Mesenteric fat pad (tissue), 1 donor: ENCODE data around the gene D2HGDH. TPM values are rescaled to one million over a fixed set of nuclear protein-coding genes. Genes with fewer than 3 reads are reported as not detected.

Source experiments
- DNase-seq: peaks from one replicate; pipeline ENCODE4 v3.0.0-alpha.2; 2020; ENCODE audit warnings: low spot score
- long read RNA-seq: library from polyadenylated mRNA; unstranded; transcript quantifications from one replicate; pipeline ENCODE4 v2.0.0, GENCODE V29; 2020
- total RNA-seq: library from RNA; stranded (reverse); fragmentation: NEBNext Ultra II Directional; extraction: Animal tissue kit (Norgen Biotek cat#: 25700); gene quantifications from one replicate; pipeline ENCODE4 v1.2.1, GENCODE V29; 2021
- donor health status: DM: yes; HTN: yes; CAD: no.

The D2HGDH gene
- 27.0 TPM for total RNA-seq
- long read RNA-seq, transcript D2HGDH-201 (10 exons, 2,617 nt) = major isoform, 21 of 84 reads
- long read RNA-seq, partial matches to known transcripts = 26 of 84 reads
- long read RNA-seq, other reads (novel, unspliced or antisense) = 34 of 84 reads

GRCh38 chr2:241734467-241735208 is at the start of gene D2HGDH:
Gene D2HGDH, plus strand, starts transcription at chr2:241734630. Its CDS starts 595 bp downstream, at chr2:241735225.
- peak; percentile 99 for DNase-seq

GRCh38 chr2:241686324-241686649 is 48.1 kb upstream of the D2HGDH start:
- DNase-seq = no peak

GRCh38 chr2:241686650-241687425 is 47.6 kb upstream of the D2HGDH start, which contains the start of gene DTYMK:
Gene DTYMK, minus strand, starts transcription at chr2:241686815. Its CDS starts 32 bp downstream, at chr2:241686783.
- DNase-seq = peak; percentile 99

- no peak for DNase-seq
Observed at GRCh38 chr2:241689306-241689705, 45.1 kb upstream of the D2HGDH start.

- no peak for DNase-seq
Observed at GRCh38 chr2:241690202-241690717, 44.2 kb upstream of the D2HGDH start.

- DNase-seq = no peak
Observed at GRCh38 chr2:241692448-241692847, 42.0 kb upstream of the D2HGDH start.

- DNase-seq = no peak
Observed at GRCh38 chr2:241695651-241696050, 38.8 kb upstream of the D2HGDH start.

GRCh38 chr2:241701149-241701398 is 33.4 kb upstream of the D2HGDH start:
- DNase-seq = no peak

GRCh38 chr2:241701399-241702154 is 32.9 kb upstream of the D2HGDH start, which contains the start of gene ING5:
Gene ING5, plus strand, starts transcription at chr2:241702039. Its CDS starts 27 bp downstream, at chr2:241702066.
- DNase-seq = peak; percentile 99

- DNase-seq = peak; percentile 97
Observed at GRCh38 chr2:241702155-241703031, 32.0 kb upstream of the D2HGDH start.

- DNase-seq = no peak
Observed at GRCh38 chr2:241703032-241703604, 31.3 kb upstream of the D2HGDH start.

GRCh38 chr2:241706537-241706936 is 27.9 kb upstream of the D2HGDH start:
- DNase-seq = no peak

GRCh38 chr2:241708879-241709278 is 25.6 kb upstream of the D2HGDH start:
- no peak for DNase-seq

- no peak for DNase-seq
Observed at GRCh38 chr2:241719093-241719492, 15.3 kb upstream of the D2HGDH start.

- DNase-seq = no peak
Observed at GRCh38 chr2:241720099-241720498, 14.3 kb upstream of the D2HGDH start.

- DNase-seq = no peak
Observed at GRCh38 chr2:241720560-241720959, 13.9 kb upstream of the D2HGDH start.

- DNase-seq = no peak
Observed at GRCh38 chr2:241721852-241722251, 12.6 kb upstream of the D2HGDH start.

- DNase-seq = no peak
Observed at GRCh38 chr2:241722896-241723454, 11.5 kb upstream of the D2HGDH start.

GRCh38 chr2:241724259-241724974 is 10.0 kb upstream of the D2HGDH start:
- no peak for DNase-seq
